Erythroblast (primary cell): ENCODE results near the gene NEDD9.

ENCODE experiments used
- GATA1 ChIP-seq: IDR thresholded peaks from 2 replicates; pipeline ENCODE4 v1.6.1; 2011; ENCODE audit warnings: low read depth, mild to moderate bottlenecking, control low read depth, low read length, moderate library complexity
- POLR2A ChIP-seq: IDR thresholded peaks from 2 replicates; pipeline ENCODE4 v1.6.1; 2011; ENCODE audit warnings: mild to moderate bottlenecking, low read length

GRCh38 chr6:11201772-11202512, 30.5 kb downstream of the NEDD9 start:
- TF ChIP-seq POLR2A (no peak), GATA1 (no peak)
